NB4 (cell line): ENCODE results near the gene POU2F1.

ENCODE experiments used
- DNase-seq: peaks from one replicate; pipeline ENCODE4 v3.0.0; 2010; ENCODE audit warnings: low read depth
- H3K4me3 ChIP-seq: one replicate; pipeline ENCODE4 v1.5.1; 2011; ENCODE audit warnings: mild to moderate bottlenecking, low read depth, low read length, moderate library complexity
- CTCF ChIP-seq: IDR thresholded peaks from one replicate; pipeline ENCODE4 v1.5.1; 2012; ENCODE audit warnings: low read depth, low read length
- MAX ChIP-seq: IDR thresholded peaks from 2 replicates; pipeline ENCODE4 v1.6.1; 2011; ENCODE audit warnings: low read depth, low read length
- MYC ChIP-seq: IDR thresholded peaks from 2 replicates; pipeline ENCODE4 v1.6.1; 2011; ENCODE audit warnings: low read depth, low read length
- POLR2A ChIP-seq: IDR thresholded peaks from 2 replicates; pipeline ENCODE4 v1.6.1; 2011; ENCODE audit warnings: mild to moderate bottlenecking; ENCODE audit not compliant: insufficient read length; ENCODE audit errors: extremely low read depth

POU2F1 gene

GRCh38 chr1:167208624-167208976, 12.1 kb upstream of the POU2F1 start:
- DNase-seq: no peak
- TF ChIP-seq MAX (no peak), POLR2A (no peak), CTCF (no peak), MYC (no peak)
- H3K4me3 ChIP-seq: no peak overlapping the region

- DNase-seq: no peak
- no peak for TF ChIP-seq MAX
- no peak for TF ChIP-seq CTCF
- TF ChIP-seq MYC: no peak
- TF ChIP-seq POLR2A: no peak
- H3K4me3 ChIP-seq: no peak overlapping the region
These were observed 11.6 kb upstream of the POU2F1 start for GRCh38 chr1:167209044-167209443.

GRCh38 chr1:167210966-167211674, 9.6 kb upstream of the POU2F1 start:
- H3K4me3 ChIP-seq: no peak overlapping the region
- no peak for DNase-seq
- TF ChIP-seq MYC (no peak), POLR2A (no peak), MAX (no peak), CTCF (no peak)

- no peak for DNase-seq
- TF ChIP-seq MAX (no peak), MYC (no peak), POLR2A (no peak), CTCF (no peak)
- no peak overlapping the region for H3K4me3 ChIP-seq
These were observed 8.7 kb upstream of the POU2F1 start for GRCh38 chr1:167212025-167212424.

- TF ChIP-seq MYC (no peak), CTCF (no peak), POLR2A (no peak), MAX (no peak)
- H3K4me3 ChIP-seq: no peak overlapping the region
- DNase-seq: no peak
These were observed 3.9 kb upstream of the POU2F1 start for GRCh38 chr1:167216809-167217208.
